Neuronal stem cell (in vitro differentiated cells): ENCODE results near the gene FAM114A2.
A peak's percentile ranks its signal among the peaks of the same experiment; 100 is the strongest.

ENCODE experiments used
- DNase-seq: peaks from one replicate; pipeline ENCODE4 v3.0.0-alpha.2; 2013; ENCODE audit warnings: low spot score
- H2AFZ ChIP-seq: one replicate; pipeline ENCODE4 v1.6.1; 2013; ENCODE audit warnings: mild to moderate bottlenecking, low read length, inconsistent platforms
- H2AK5ac ChIP-seq: 2 replicates; pipeline ENCODE4 v1.6.1; 2013; ENCODE audit warnings: low read depth, mild to moderate bottlenecking, inconsistent platforms, low read length, moderate library complexity, mixed read lengths
- H2BK120ac ChIP-seq: 2 replicates; pipeline ENCODE4 v1.6.1; 2013; ENCODE audit warnings: low read depth, mild to moderate bottlenecking, inconsistent platforms, low read length, moderate library complexity, mixed read lengths
- H2BK12ac ChIP-seq: one replicate; pipeline ENCODE4 v1.6.1; 2013; ENCODE audit warnings: low read length, inconsistent platforms
- H2BK15ac ChIP-seq: 2 replicates; pipeline ENCODE4 v1.6.1; 2013; ENCODE audit warnings: mild to moderate bottlenecking, low read length, inconsistent platforms, mixed read lengths
- H2BK5ac ChIP-seq: one replicate; pipeline ENCODE4 v1.6.1; 2013; ENCODE audit warnings: inconsistent platforms, mild to moderate bottlenecking, low read length, moderate library complexity
- H3K14ac ChIP-seq: one replicate; pipeline ENCODE4 v1.6.1; 2013; ENCODE audit warnings: low read length, inconsistent platforms
- H3K18ac ChIP-seq: 2 replicates; pipeline ENCODE4 v1.6.1; 2013; ENCODE audit warnings: low read length, inconsistent platforms
- H3K23ac ChIP-seq: 2 replicates; pipeline ENCODE4 v1.6.1; 2013; ENCODE audit warnings: low read depth, mild to moderate bottlenecking, mixed read lengths, low read length, inconsistent platforms; ENCODE audit not compliant: poor library complexity
- H3K27ac ChIP-seq: replicated peaks from 3 replicates; pipeline ENCODE4 v1.5.1; 2013; ENCODE audit warnings: low read length, inconsistent platforms
- H3K27me3 ChIP-seq, 3 experiments: 2 replicates each; pipeline ENCODE4 v1.6.1; 2013; ENCODE audit warnings: low read length in 3 of 3, mild to moderate bottlenecking in 2 of 3, inconsistent platforms in 1 of 3, low read depth in 1 of 3, mixed read lengths in 1 of 3, moderate library complexity in 1 of 3; ENCODE audit not compliant: control insufficient read depth in 3 of 3, insufficient read depth in 3 of 3
- H3K36me3 ChIP-seq, 2 donors: replicated peaks in 1 of 2; 2 replicates each; pipeline ENCODE4 v1.6.1; 2013; ENCODE audit warnings: low read length in 2 of 2; ENCODE audit not compliant: control insufficient read depth in 2 of 2, insufficient read depth in 2 of 2
- H3K4ac ChIP-seq: 2 replicates; pipeline ENCODE4 v1.6.1; 2013; ENCODE audit warnings: inconsistent platforms, mild to moderate bottlenecking, low read length, moderate library complexity
- H3K4me1 ChIP-seq, 2 donors: 1 replicate in 1 of 2; 2 replicates in 1 of 2; pipeline ENCODE4 v1.6.1; 2013; ENCODE audit warnings: low read length in 2 of 2, low read depth in 1 of 2; ENCODE audit not compliant: control insufficient read depth in 2 of 2, insufficient read depth in 1 of 2
- H3K4me2 ChIP-seq: one replicate; pipeline ENCODE4 v1.6.1; 2013; ENCODE audit warnings: mild to moderate bottlenecking, low read length, inconsistent platforms; ENCODE audit not compliant: insufficient read depth, poor library complexity, severe bottlenecking
- H3K4me3 ChIP-seq, 2 donors: 2 replicates each; pipeline ENCODE4 v1.5.1; 2013; ENCODE audit warnings: low read length in 2 of 2, mild to moderate bottlenecking in 2 of 2, inconsistent platforms in 1 of 2, moderate library complexity in 1 of 2
- H3K79me1 ChIP-seq: one replicate; pipeline ENCODE4 v1.6.1; 2013; ENCODE audit warnings: low read depth, mild to moderate bottlenecking, inconsistent platforms, low read length, moderate library complexity
- H3K9ac ChIP-seq: one replicate; pipeline ENCODE4 v1.6.1; 2013; ENCODE audit warnings: mild to moderate bottlenecking, low read depth, low read length, inconsistent platforms; ENCODE audit not compliant: poor library complexity
- H3K9me3 ChIP-seq, 2 donors: replicated peaks in 1 of 2; 2 replicates each; pipeline versions ENCODE3 to v1.6.1; 2013; ENCODE audit warnings: low read length in 2 of 2, mild to moderate bottlenecking in 2 of 2, inconsistent platforms in 1 of 2, low read depth in 1 of 2, mixed read lengths in 1 of 2, moderate library complexity in 1 of 2; ENCODE audit not compliant: control insufficient read depth in 2 of 2, insufficient read depth in 1 of 2
- H4K8ac ChIP-seq: one replicate; pipeline ENCODE4 v1.6.1; 2013; ENCODE audit warnings: low read depth, mild to moderate bottlenecking, inconsistent platforms, low read length, moderate library complexity
- H4K91ac ChIP-seq: one replicate; pipeline ENCODE4 v1.6.1; 2013; ENCODE audit warnings: low read length, low read depth, mild to moderate bottlenecking, inconsistent platforms; ENCODE audit not compliant: poor library complexity
- WGBS, 2 donors: extraction: QIAGEN DNeasy Blood & Tissue Kit; methylation state at CpG; one replicate each; pipeline ENCODE4 v1.1.7; 2013; ENCODE audit warnings: missing lambda C conversion rate in 2 of 2, mixed read lengths in 1 of 2; ENCODE audit not compliant: insufficient read length in 2 of 2, insufficient replicate concordance in 1 of 2; ENCODE audit errors: extremely low coverage in 2 of 2; 5-methylcytosine and 5-hydroxymethylcytosine counted together

FAM114A2 gene

DNA sequence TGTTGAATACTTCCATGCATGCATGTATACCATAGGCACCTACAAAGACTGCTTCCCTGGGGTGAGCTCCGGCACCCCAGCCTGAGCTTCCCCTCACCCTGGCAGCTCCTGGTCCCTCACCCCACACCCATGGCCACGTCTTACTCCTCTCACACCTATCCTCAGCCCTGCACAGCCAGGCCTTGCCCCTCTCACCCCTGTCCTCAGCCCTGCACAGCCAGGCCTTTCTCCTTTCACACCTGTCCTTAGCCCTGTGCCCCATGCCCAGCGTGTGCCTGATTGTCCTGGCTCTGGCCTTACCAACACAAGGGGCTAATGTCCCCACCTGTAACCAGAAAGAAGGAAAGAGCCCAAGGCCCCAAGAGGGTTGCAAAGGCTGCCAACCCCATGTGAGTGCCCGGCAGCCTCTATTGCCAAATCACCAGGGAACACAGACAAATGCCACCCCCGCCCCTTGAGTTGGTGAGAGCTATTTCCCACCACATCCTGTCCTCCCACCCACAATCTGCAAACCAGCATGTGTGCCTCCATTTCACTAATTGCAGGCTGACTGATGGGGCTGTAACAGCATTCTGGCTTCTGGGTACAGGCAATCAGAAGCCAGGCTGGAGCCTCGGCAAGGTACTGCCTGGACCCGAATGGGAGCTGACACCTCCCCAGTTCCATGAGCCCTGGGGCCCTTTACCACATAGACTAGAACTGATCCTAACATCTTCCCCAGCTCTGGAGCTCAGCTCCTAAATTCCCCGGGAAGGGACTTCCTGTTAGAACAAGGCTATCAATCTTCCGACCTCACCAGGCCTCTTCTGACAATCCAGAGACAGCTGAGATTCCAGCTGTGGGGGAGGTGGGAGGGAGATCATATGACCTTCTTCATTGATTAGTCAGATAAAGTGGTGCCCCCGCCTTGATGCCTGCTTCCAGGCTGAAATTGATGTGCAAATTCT, 78.2 kb downstream of the FAM114A2 start:
- H3K4me3 ChIP-seq: no peak overlapping the region
- peaks cover 4 to 25% of the 10 kb centered on the region in 2 donors for H3K4me1 ChIP-seq
- no peaks in the 10 kb centered on the region for H3K36me3 ChIP-seq
- no peak overlapping the region for H3K14ac ChIP-seq
- no peaks in the 10 kb centered on the region for H3K9me3 ChIP-seq
- peak overlapping the region; percentile 40 for H3K18ac ChIP-seq
- H3K4me2 ChIP-seq: no peak overlapping the region
- H2BK15ac ChIP-seq: no peak overlapping the region
- no peak overlapping the region for H3K23ac ChIP-seq
- H2BK12ac ChIP-seq: peak overlapping the region; percentile 64
- H3K27me3 ChIP-seq: peaks cover 0 to 7% (median 0%) of the 10 kb centered on the region in 3 experiments
- no peak overlapping the region for H4K8ac ChIP-seq
- peak overlapping the region; percentile 1 for H3K27ac ChIP-seq
- no peak overlapping the region for H4K91ac ChIP-seq
- no CpG with 5 or more reads among the region's 10 CpGs for WGBS, 2 donors
- H2BK120ac ChIP-seq: no peak overlapping the region
- H2AFZ ChIP-seq: peak overlapping the region; percentile 66
- H3K4ac ChIP-seq: no peak overlapping the region
- H3K79me1 ChIP-seq: no peaks in the 10 kb centered on the region
- no peak overlapping the region for H2BK5ac ChIP-seq
- no peak for DNase-seq
- H3K9ac ChIP-seq: no peak overlapping the region
- peak overlapping the region; percentile 40 for H2AK5ac ChIP-seq

DNA sequence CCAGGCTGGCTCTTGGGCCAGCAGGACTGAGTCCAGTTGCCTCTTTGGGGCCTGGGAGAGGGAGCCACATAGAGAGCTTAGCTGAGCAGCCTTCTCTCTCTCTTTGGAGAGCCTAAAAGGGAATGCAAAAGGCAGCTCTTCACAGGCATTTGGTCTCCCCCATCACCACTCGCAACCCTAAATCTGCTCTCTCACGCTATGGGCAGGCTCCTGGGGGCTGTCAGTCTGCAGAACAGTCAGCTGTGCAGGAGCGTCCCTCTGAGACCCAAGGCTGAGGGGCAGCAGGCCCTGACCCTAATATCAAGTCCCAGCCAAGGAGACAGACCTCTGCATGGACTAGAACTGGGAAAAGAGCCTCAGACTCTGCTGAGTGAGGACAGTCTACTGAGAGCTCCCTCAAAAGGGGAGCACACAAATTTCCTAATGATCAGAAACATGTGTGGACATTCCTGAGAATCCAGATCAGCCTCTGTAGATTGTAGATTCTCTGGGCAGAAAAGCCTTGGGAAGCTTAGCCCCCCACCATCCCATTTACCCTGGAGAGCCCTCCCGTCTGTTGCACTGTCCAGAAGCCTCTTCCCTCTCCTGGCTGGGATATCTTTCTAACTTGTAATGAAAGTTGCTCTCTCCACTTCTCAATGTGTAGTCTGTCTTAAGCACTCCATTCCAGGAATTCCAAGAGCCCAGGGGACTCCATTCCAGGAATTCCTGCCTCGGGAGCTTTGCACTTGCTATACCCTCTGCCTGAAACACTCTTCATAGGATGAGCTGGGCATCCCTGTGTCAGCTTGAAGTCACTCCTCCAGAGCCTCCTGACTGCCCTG, 79.4 kb downstream of the FAM114A2 start:
- H2BK15ac ChIP-seq: no peak overlapping the region
- no CpG with 5 or more reads among the region's 5 CpGs for WGBS, 2 donors

GRCh38 chr5:153957205-153957604, 81.5 kb downstream of the FAM114A2 start:
- Histone ChIP-seq H2AFZ (no peak overlapping the region), H2BK12ac (no peak overlapping the region), H3K9me3 (no peaks in the 10 kb centered on the region), H3K27ac (no peak overlapping the region), H4K8ac (no peak overlapping the region), H2BK5ac (no peak overlapping the region), H2BK15ac (no peak overlapping the region), H4K91ac (no peak overlapping the region), H3K23ac (no peak overlapping the region), H2AK5ac (no peak overlapping the region), H3K4me1 (peaks cover 4 to 19% of the 10 kb centered on the region in 2 donors), H3K27me3 (peaks cover 0 to 24% (median 0%) of the 10 kb centered on the region in 3 experiments), H2BK120ac (no peak overlapping the region), H3K4ac (no peak overlapping the region), H3K36me3 (no peaks in the 10 kb centered on the region), H3K79me1 (no peaks in the 10 kb centered on the region), H3K14ac (no peak overlapping the region), H3K4me3 (no peak overlapping the region), H3K4me2 (no peak overlapping the region), H3K18ac (no peak overlapping the region), H3K9ac (no peak overlapping the region)
- no peak for DNase-seq
- WGBS, 2 donors: no CpG with 5 or more reads among the region's 4 CpGs

More for the DNA sequence above, 79.4 kb downstream of the FAM114A2 start:
- Histone ChIP-seq H2BK5ac (no peak overlapping the region), H3K9ac (no peak overlapping the region), H3K4me3 (no peak overlapping the region), H4K91ac (no peak overlapping the region), H2AFZ (peak overlapping the region; percentile 62), H3K23ac (no peak overlapping the region), H3K36me3 (no peaks in the 10 kb centered on the region), H3K27me3 (peaks cover 0 to 15% (median 0%) of the 10 kb centered on the region in 3 experiments), H4K8ac (peak overlapping the region; percentile 8), H2BK12ac (peak overlapping the region; percentile 27), H3K14ac (peak overlapping the region; percentile 3), H2AK5ac (no peak overlapping the region), H3K18ac (peak overlapping the region; percentile 74), H3K4me1 (peaks cover 4 to 21% of the 10 kb centered on the region in 2 donors), H3K79me1 (no peaks in the 10 kb centered on the region), H2BK120ac (peak overlapping the region; percentile 64), H3K4me2 (no peak overlapping the region), H3K9me3 (no peaks in the 10 kb centered on the region), H3K27ac (peak overlapping the region; percentile 67), H3K4ac (no peak overlapping the region)
- peak; percentile 63 for DNase-seq

- no peak overlapping the region for H4K91ac ChIP-seq
- no peak overlapping the region for H2BK12ac ChIP-seq
- no peak overlapping the region for H3K4me2 ChIP-seq
- no peak overlapping the region for H3K18ac ChIP-seq
- H3K27me3 ChIP-seq: peaks cover 0 to 16% (median 0%) of the 10 kb centered on the region in 3 experiments
- H3K4me3 ChIP-seq: no peak overlapping the region
- no peaks in the 10 kb centered on the region for H3K9me3 ChIP-seq
- H3K23ac ChIP-seq: no peak overlapping the region
- H2BK120ac ChIP-seq: no peak overlapping the region
- no peak overlapping the region for H2AK5ac ChIP-seq
- peaks cover 0 to under 1% of the 10 kb centered on the region in 2 donors for H3K4me1 ChIP-seq
- H2AFZ ChIP-seq: no peak overlapping the region
- H2BK5ac ChIP-seq: no peak overlapping the region
- no peak overlapping the region for H3K9ac ChIP-seq
- H4K8ac ChIP-seq: no peak overlapping the region
- H3K14ac ChIP-seq: no peak overlapping the region
- no peak overlapping the region for H3K4ac ChIP-seq
- no peaks in the 10 kb centered on the region for H3K79me1 ChIP-seq
- H3K36me3 ChIP-seq: no peaks in the 10 kb centered on the region
- DNase-seq: no peak
- no CpG with 5 or more reads among the region's 3 CpGs for WGBS, 2 donors
- no peak overlapping the region for H3K27ac ChIP-seq
- H2BK15ac ChIP-seq: no peak overlapping the region
Measured at GRCh38 chr5:153953411-153953810, 85.3 kb downstream of the FAM114A2 start.
